GM19463 (cell line): ENCODE data around the gene SLC45A3.

ENCODE experiments used
- ATAC-seq: cut with Tn5 transposase; IDR thresholded peaks from one replicate; pipeline ENCODE4 v1.9.1; 2021; ENCODE audit warnings: mild to moderate bottlenecking, moderate library complexity; ENCODE audit not compliant: unreplicated experiment

SLC45A3 gene

DNA sequence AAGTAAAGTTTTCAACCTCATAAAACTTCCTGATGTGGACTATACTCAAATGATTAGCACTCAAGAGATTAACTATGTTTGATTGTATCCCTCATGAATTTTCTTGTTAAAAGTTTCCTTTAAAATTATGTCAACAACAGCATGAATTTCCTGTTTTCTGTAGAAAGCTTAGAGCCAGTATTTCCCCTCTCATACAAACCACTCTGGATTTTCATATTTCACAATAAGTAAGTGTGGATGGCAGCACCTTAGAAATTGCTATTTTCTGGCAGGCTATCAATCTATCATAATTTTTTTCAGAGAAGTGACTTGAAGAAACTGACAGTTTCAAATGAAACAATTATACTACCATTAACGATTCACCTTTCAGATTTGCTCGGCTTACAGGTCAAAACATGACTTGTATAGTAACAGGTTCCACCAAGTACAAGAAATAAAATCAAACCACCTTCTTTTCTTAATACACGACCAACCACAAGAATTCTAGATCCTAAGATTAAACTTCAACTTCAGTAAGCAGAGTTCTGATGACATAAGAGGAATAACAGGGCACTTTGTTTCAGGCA is 69.3 kb downstream of the SLC45A3 start:
- ATAC-seq, result no peak

DNA sequence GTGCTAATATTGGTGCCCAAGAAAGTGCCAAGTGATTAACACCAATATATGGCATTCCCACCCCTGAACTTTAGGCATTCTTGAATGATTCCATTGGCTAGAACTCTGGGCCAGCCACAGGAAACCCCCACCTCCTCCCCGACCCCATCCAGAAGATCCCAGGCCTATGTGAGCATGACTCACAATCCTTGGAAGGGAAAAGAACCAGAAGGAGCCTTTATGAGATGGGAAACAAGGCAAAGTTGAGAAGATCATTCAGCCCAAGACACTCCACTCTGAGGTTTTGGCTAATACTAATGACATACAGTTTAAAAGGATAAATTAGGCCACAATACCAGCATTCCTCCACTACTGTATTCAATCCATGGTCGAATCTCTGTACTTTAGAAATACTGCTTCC is 70.3 kb downstream of the SLC45A3 start:
- ATAC-seq, result no peak
